ENCODE data around the gene HAPSTR1. TPM values are rescaled to one million over a fixed set of nuclear protein-coding genes. Genes with fewer than 3 reads are reported as not detected.

Gene HAPSTR1
- total RNA-seq, 1 donor = 86.8 TPM

DNA sequence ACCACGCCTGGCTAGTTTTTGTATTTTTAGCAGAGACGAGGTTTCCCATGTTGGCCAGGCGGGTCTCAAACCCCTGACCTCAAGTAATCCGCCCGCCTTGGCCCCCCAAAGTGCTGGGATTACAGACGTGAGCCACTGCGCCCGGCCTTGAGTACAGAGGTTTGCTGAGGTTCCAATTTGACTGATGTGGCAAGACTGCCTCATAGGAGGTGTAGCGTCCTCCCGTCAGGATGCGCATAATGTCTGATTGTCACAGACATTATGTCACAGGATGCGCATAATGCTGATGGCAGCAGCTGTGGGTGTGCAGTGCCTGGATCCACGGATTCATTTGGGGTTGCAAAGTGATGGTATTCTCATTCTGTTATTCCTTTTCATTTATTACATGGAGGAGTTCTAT, 45.2 kb downstream of the HAPSTR1 start:
- TF ChIP-seq, protein P1, sequence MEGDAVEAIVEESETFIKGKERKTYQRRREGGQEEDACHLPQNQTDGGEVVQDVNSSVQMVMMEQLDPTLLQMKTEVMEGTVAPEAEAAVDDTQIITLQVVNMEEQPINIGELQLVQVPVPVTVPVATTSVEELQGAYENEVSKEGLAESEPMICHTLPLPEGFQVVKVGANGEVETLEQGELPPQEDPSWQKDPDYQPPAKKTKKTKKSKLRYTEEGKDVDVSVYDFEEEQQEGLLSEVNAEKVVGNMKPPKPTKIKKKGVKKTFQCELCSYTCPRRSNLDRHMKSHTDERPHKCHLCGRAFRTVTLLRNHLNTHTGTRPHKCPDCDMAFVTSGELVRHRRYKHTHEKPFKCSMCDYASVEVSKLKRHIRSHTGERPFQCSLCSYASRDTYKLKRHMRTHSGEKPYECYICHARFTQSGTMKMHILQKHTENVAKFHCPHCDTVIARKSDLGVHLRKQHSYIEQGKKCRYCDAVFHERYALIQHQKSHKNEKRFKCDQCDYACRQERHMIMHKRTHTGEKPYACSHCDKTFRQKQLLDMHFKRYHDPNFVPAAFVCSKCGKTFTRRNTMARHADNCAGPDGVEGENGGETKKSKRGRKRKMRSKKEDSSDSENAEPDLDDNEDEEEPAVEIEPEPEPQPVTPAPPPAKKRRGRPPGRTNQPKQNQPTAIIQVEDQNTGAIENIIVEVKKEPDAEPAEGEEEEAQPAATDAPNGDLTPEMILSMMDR (IDR thresholded peaks at IDR 0.05; ENCODE audit: insufficient read depth, low read depth, low read length) = no peak
- no peak for DNase-seq (ENCODE audit: low read depth)
- no peak overlapping the region for H3K4me3 ChIP-seq (ENCODE audit: low read depth, low read length)

- no peak for DNase-seq (ENCODE audit: low read depth)
- H3K4me3 ChIP-seq (ENCODE audit: low read depth, low read length) = no peak overlapping the region
- TF ChIP-seq, protein P1 (IDR thresholded peaks at IDR 0.05; ENCODE audit: insufficient read depth, low read depth, low read length) = no peak
Observed at GRCh38 chr16:9138021-9138680, 46.7 kb downstream of the HAPSTR1 start.

DNA sequence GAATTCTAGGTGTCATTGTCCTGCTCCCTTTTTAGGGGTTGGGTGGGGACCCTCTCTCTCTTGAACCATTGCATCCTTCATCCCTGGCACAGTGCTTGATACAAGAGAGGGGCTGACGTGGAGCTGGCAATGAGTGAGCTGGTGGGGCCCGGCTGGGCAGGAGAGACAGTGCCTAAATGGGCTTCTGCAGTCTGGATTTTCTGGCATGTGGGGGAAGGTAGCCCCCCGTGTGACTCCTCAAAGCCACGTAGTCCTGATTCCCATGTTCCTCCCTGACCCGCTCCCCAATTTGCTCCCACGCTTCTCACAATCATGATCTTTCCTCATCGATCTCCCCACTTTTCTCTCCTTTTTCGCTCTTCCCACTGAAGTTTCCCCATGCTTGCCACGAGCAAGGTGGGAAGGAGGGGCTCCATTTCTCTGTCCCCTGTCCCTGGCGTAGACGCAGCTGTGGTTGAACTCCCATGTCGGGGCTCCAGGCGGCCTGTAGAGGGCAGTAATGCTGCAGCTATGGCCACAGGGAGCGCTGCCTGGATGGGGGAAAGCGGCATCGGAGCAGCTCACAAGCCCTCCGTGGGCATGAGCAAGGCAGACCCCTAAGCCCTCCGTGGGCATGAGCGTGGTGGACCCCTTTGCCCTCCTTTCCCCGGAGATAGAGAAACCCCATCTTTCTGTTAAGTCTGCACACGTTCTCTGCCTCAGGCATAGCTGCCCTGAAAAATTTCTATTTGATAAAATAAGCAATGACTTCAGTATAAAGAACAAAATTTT, 47.5 kb downstream of the HAPSTR1 start:
- peak; percentile 63 for DNase-seq (ENCODE audit: low read depth)
- TF ChIP-seq, protein P1 (IDR thresholded peaks at IDR 0.05; ENCODE audit: insufficient read depth, low read depth, low read length) = peak; percentile 98
- peak overlapping the region; percentile 48 for H3K4me3 ChIP-seq (ENCODE audit: low read depth, low read length)

DNA sequence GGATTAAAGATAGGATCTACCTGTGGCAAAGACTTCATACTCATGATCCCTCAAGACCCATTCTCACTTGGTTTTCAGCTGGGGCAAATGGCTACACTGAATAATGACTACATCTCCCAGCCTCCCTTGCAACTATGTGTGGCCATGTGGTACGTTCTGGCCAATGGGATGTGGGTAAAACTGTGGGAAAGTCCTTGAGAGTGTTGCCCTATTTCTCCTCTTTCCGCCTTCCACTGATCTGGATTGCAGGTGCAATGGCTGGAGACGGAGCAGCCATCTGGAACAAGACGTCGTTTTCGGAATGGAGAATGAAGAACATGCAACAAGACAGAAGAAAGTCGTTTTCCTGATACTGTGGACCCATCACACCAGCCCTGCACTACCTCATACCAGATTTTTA, 48.5 kb downstream of the HAPSTR1 start:
- DNase-seq (ENCODE audit: low read depth) = peak; percentile 34

More for the DNA sequence above, 48.5 kb downstream of the HAPSTR1 start:
- H3K4me3 ChIP-seq (ENCODE audit: low read depth, low read length) = no peak overlapping the region
- TF ChIP-seq, protein P1 (IDR thresholded peaks at IDR 0.05; ENCODE audit: insufficient read depth, low read depth, low read length) = no peak

Other genes with a start within 250 kb of the HAPSTR1 start
- gene CARHSP1, start 222.6 kb upstream of the HAPSTR1 start, total RNA-seq = 165 and 189 TPM in 2 replicates
- gene LITAFD, start 209.3 kb upstream of the HAPSTR1 start, total RNA-seq = not detected in 2 replicates
- 48.6 and 54.4 TPM in 2 replicates for gene USP7, start 127.7 kb upstream of the HAPSTR1 start, total RNA-seq